Smooth muscle cell (in vitro differentiated cells): ENCODE measurements around the gene ARHGAP6. TPM values are rescaled to one million over a fixed set of nuclear protein-coding genes. Genes with fewer than 3 reads are reported as not detected.

Source experiments
- DNase-seq: peaks from one replicate; lab custom pipeline; 2025; ENCODE audit not compliant: unreplicated experiment; lab: John Stamatoyannopoulos, UW
- H2AFZ ChIP-seq: fragments of 200-600 bp; sonication (generic); 2 replicates; pipeline ENCODE4 v1.6.0; 2016; ENCODE audit warnings: antibody characterized with exemption, low read depth, mild to moderate bottlenecking
- H3F3A ChIP-seq: fragments of 200-600 bp; sonication (generic); 2 replicates; pipeline ENCODE4 v1.6.0; 2017; ENCODE audit warnings: antibody characterized with exemption, low read depth
- H3K27ac ChIP-seq: fragments of 200-600 bp; sonication (generic); 2 replicates; pipeline ENCODE4 v1.5.1; 2016; ENCODE audit warnings: low read depth, mild to moderate bottlenecking
- H3K27me3 ChIP-seq: fragments of 200-600 bp; sonication (generic); 2 replicates; pipeline ENCODE4 v1.6.1; 2016; ENCODE audit warnings: low read depth, mild to moderate bottlenecking
- H3K36me3 ChIP-seq: fragments of 200-600 bp; sonication (generic); 2 replicates; pipeline ENCODE4 v1.5.1; 2016; ENCODE audit warnings: low read depth
- H3K4me1 ChIP-seq: fragments of 200-600 bp; sonication (generic); 2 replicates; pipeline ENCODE4 v1.5.1; 2016; ENCODE audit warnings: low read depth
- H3K4me2 ChIP-seq: fragments of 200-600 bp; sonication (generic); 2 replicates; pipeline ENCODE4 v1.6.0; 2016; ENCODE audit warnings: mild to moderate bottlenecking
- H3K4me3 ChIP-seq: fragments of 200-600 bp; sonication (generic); 2 replicates; pipeline ENCODE4 v1.5.1; 2016; ENCODE audit warnings: mild to moderate bottlenecking
- H3K79me2 ChIP-seq: fragments of 200-600 bp; sonication (generic); 2 replicates; pipeline ENCODE4 v1.6.0; 2016; ENCODE audit warnings: low read depth, mild to moderate bottlenecking
- H3K9ac ChIP-seq: fragments of 200-600 bp; sonication (generic); 2 replicates; pipeline ENCODE4 v1.6.0; 2016; ENCODE audit warnings: low read depth
- H3K9me3 ChIP-seq: fragments of 200-600 bp; sonication (generic); replicated peaks from 2 replicates; pipeline ENCODE4 v1.5.1; 2016; ENCODE audit warnings: low read depth
- H4K20me1 ChIP-seq: fragments of 200-600 bp; sonication (generic); 2 replicates; pipeline ENCODE4 v1.6.0; 2016; ENCODE audit warnings: low read depth
- CTCF ChIP-seq: fragments of 200-600 bp; sonication (generic); IDR thresholded peaks from 2 replicates; pipeline ENCODE4 v1.5.1; 2017; ENCODE audit warnings: borderline replicate concordance, mild to moderate bottlenecking, antibody characterized with exemption; ENCODE audit not compliant: insufficient read depth, poor library complexity, severe bottlenecking
- WGBS: methylation state at CpG from one replicate; pipeline ENCODE4 v1.1.7; 2016; ENCODE audit warnings: low lambda C conversion rate; 5-methylcytosine and 5-hydroxymethylcytosine counted together
- polyA plus RNA-seq: library from polyadenylated mRNA; unstranded; fragments of >200 nt; fragmentation: Nextera tagmentation; extraction: Ambion mirVana; gene quantifications from 2 replicates; pipeline ENCODE4 v1.2.1, GENCODE V29; 2016
- total RNA-seq: library from RNA; depleted of rRNA; stranded (reverse); fragments of >200 nt; gene quantifications from 2 replicates; pipeline ENCODE4 v1.2.3, GENCODE V29; 2014

Gene ARHGAP6
- total and polyA plus RNA-seq, 2 experiments from 2014 or later: 0.55 to 0.90 TPM

- WGBS: 50% methylated on average over 3 of the region's 3 CpGs
- no peaks in the 10 kb centered on the region for H3K27me3 ChIP-seq
- H3K79me2 ChIP-seq: no peaks in the 10 kb centered on the region
- no peak for DNase-seq
- no peaks in the 10 kb centered on the region for H3K36me3 ChIP-seq
- H3K4me2 ChIP-seq: no peak overlapping the region
- no peak for TF ChIP-seq CTCF
- H3K4me1 ChIP-seq: no peaks in the 10 kb centered on the region
- no peak overlapping the region for H3K4me3 ChIP-seq
- no peak overlapping the region for H2AFZ ChIP-seq
- H3K27ac ChIP-seq: no peak overlapping the region
- no peak overlapping the region for H3K9ac ChIP-seq
- H3F3A ChIP-seq: no peaks in the 10 kb centered on the region
- H4K20me1 ChIP-seq: no peaks in the 10 kb centered on the region
- H3K9me3 ChIP-seq: no peaks in the 10 kb centered on the region
Measured at GRCh38 chrX:11347300-11347699, 318.4 kb downstream of the ARHGAP6 start.

- H3K27me3 ChIP-seq: no peaks in the 10 kb centered on the region
- H3K27ac ChIP-seq: no peak overlapping the region
- H3K9ac ChIP-seq: no peak overlapping the region
- H2AFZ ChIP-seq: no peak overlapping the region
- TF ChIP-seq CTCF: no peak
- no peaks in the 10 kb centered on the region for H3K9me3 ChIP-seq
- no peak overlapping the region for H3K4me2 ChIP-seq
- DNase-seq: no peak
- H3K4me1 ChIP-seq: no peaks in the 10 kb centered on the region
- H3F3A ChIP-seq: no peaks in the 10 kb centered on the region
- no peaks in the 10 kb centered on the region for H3K36me3 ChIP-seq
- H3K4me3 ChIP-seq: no peak overlapping the region
- 64% methylated on average over 2 of the region's 2 CpGs for WGBS
- H3K79me2 ChIP-seq: no peaks in the 10 kb centered on the region
- H4K20me1 ChIP-seq: no peaks in the 10 kb centered on the region
Measured at GRCh38 chrX:11346121-11346682, 319.5 kb downstream of the ARHGAP6 start.

- Histone ChIP-seq H3F3A (no peaks in the 10 kb centered on the region), H3K27ac (no peak overlapping the region), H2AFZ (no peak overlapping the region), H3K9ac (no peak overlapping the region), H3K4me2 (no peak overlapping the region), H3K9me3 (no peaks in the 10 kb centered on the region), H3K79me2 (no peaks in the 10 kb centered on the region), H3K4me3 (no peak overlapping the region), H3K36me3 (no peaks in the 10 kb centered on the region), H3K27me3 (no peaks in the 10 kb centered on the region), H4K20me1 (no peaks in the 10 kb centered on the region), H3K4me1 (no peaks in the 10 kb centered on the region)
- no peak for DNase-seq
- TF ChIP-seq CTCF: no peak
Measured at GRCh38 chrX:11342673-11343072, 323.0 kb downstream of the ARHGAP6 start.
